GM12878 (cell line): ENCODE results near the gene VIT. TPM values are rescaled to one million over a fixed set of nuclear protein-coding genes. Genes with fewer than 3 reads are reported as not detected.

Source experiments
- ATAC-seq: fragments of 200-7000 bp; cut with Tn5 transposase; 3 replicates; pipeline ENCODE4 v1.9.1; 2020; ENCODE audit warnings: mild to moderate bottlenecking, moderate library complexity
- BruUV-seq: library from RNA; stranded (reverse); fragments of 400-500 nt; replicated peaks from 2 replicates; lab custom pipeline; 2021; lab: Mats Ljungman, UMichigan
- CTCF ChIA-PET: fragments of 300-600 bp; sonication (Branson Sonifier 250); formaldehyde crosslinking; extraction: SDS; loops from one replicate; lab custom pipeline; 2021; ENCODE audit warnings: inconsistent platforms; lab: Yijun Ruan, JAX
- POLR2A ChIA-PET: fragments of 350-600 bp; formaldehyde crosslinking; extraction: SDS; loops from one replicate; lab custom pipeline; 2021; ENCODE audit warnings: inconsistent platforms; lab: Charles Lee
- RAD21 ChIA-PET: fragments of 300-600 bp; sonication (Branson Sonifier 250); formaldehyde crosslinking; loops from one replicate; lab custom pipeline; 2023; ENCODE audit warnings: antibody characterized with exemption; ENCODE audit not compliant: unreplicated experiment; lab: Charles Lee
- SMC1A ChIA-PET: fragments of 300-600 bp; sonication (Branson Sonifier 250); formaldehyde crosslinking; loops from one replicate; lab custom pipeline; 2023; ENCODE audit not compliant: unreplicated experiment, uncharacterized antibody; lab: Charles Lee
- DNase-seq: peaks from one replicate; pipeline ENCODE4 v3.0.0-alpha.2; 2011; ENCODE audit warnings: low read depth, low spot score
- FAIRE-seq: peaks from 3 replicates; lab custom pipeline; 2011; peaks lifted over from hg19 to GRCh38; lab: Jason Lieb, UNC
- H2AFZ ChIP-seq: 2 replicates; pipeline ENCODE4 v1.6.0; 2011; ENCODE audit warnings: low read depth, low read length, control low read depth; ENCODE audit not compliant: control insufficient read depth
- H3K27ac ChIP-seq: 2 replicates; pipeline ENCODE4 v1.5.1; 2011; ENCODE audit warnings: control low read depth; ENCODE audit not compliant: control insufficient read depth, insufficient read depth
- H3K27me3 ChIP-seq, 2 experiments: replicated peaks in 1 of 2; 2 replicates each; pipeline versions ENCODE4 v1.6.0 to v1.6.1; 2011; ENCODE audit warnings: low read length in 1 of 2; ENCODE audit not compliant: control insufficient read depth in 2 of 2, insufficient read depth in 2 of 2
- H3K36me3 ChIP-seq, 2 experiments: 2 replicates each; pipeline ENCODE4 v1.5.1; 2011; ENCODE audit warnings: low read length in 1 of 2; ENCODE audit not compliant: control insufficient read depth in 2 of 2, insufficient read depth in 2 of 2
- H3K4me1 ChIP-seq: 2 replicates; pipeline ENCODE4 v1.6.1; 2011; ENCODE audit warnings: mild to moderate bottlenecking, low read length, moderate library complexity, mixed read lengths; ENCODE audit not compliant: control insufficient read depth, insufficient read depth
- H3K4me2 ChIP-seq: 2 replicates; pipeline ENCODE4 v1.6.0; 2011; ENCODE audit warnings: control low read depth; ENCODE audit not compliant: control insufficient read depth, insufficient read depth
- H3K4me3 ChIP-seq: fragments of 200-600 bp; sonication (generic); 2 replicates; pipeline ENCODE4 v1.5.1; 2016
- H3K79me2 ChIP-seq: 2 replicates; pipeline ENCODE4 v1.6.0; 2011; ENCODE audit warnings: low read length; ENCODE audit not compliant: control insufficient read depth, insufficient read depth
- H3K9ac ChIP-seq: 2 replicates; pipeline ENCODE4 v1.8.0; 2011; ENCODE audit warnings: low read length, control low read depth, mixed read lengths; ENCODE audit not compliant: control insufficient read depth, insufficient read depth
- H3K9me3 ChIP-seq: replicated peaks from 3 replicates; pipeline ENCODE4 v1.5.1; 2011; ENCODE audit warnings: mild to moderate bottlenecking, low read length; ENCODE audit not compliant: control insufficient read depth, insufficient read depth
- H4K20me1 ChIP-seq: 2 replicates; pipeline ENCODE4 v1.6.0; 2011; ENCODE audit not compliant: control insufficient read depth, insufficient read depth
- BHLHE40 ChIP-seq, 2 experiments: fragments of 450-650 bp in 1 of 2; IDR thresholded peaks; 2 replicates each; pipeline ENCODE4 v1.6.1; 2011 to 2017; ENCODE audit warnings: low read depth in 2 of 2, borderline replicate concordance in 1 of 2, improper control_type of control experiment in 1 of 2, low read length in 1 of 2, mild to moderate bottlenecking in 1 of 2
- CBFB ChIP-seq: IDR thresholded peaks from 2 replicates; pipeline ENCODE4 v1.6.1; 2016; ENCODE audit warnings: antibody characterized with exemption, low read depth
- CBX5 ChIP-seq: sonication (generic); IDR thresholded peaks from 2 replicates; pipeline ENCODE4 v1.6.1; 2016; ENCODE audit warnings: low read depth, moderate library complexity, mild to moderate bottlenecking, inconsistent platforms
- HCFC1 ChIP-seq: fragments of 150-350 bp; IDR thresholded peaks from 2 replicates; pipeline ENCODE4 v1.6.1; 2014; ENCODE audit warnings: low read length
- MEF2B ChIP-seq: fragments of 450-650 bp; IDR thresholded peaks from 2 replicates; pipeline ENCODE4 v1.6.1; 2018; ENCODE audit warnings: mild to moderate bottlenecking, moderate library complexity; ENCODE audit not compliant: partially characterized antibody, poor library complexity, severe bottlenecking
- MYC ChIP-seq: IDR thresholded peaks from 2 replicates; pipeline ENCODE4 v1.6.1; 2011; ENCODE audit warnings: mild to moderate bottlenecking, low read length, moderate library complexity, inconsistent platforms; ENCODE audit not compliant: insufficient read depth, insufficient replicate concordance, insufficient read length, severe bottlenecking
- NFYA ChIP-seq: IDR thresholded peaks from 2 replicates; pipeline ENCODE4 v1.6.1; 2011; ENCODE audit warnings: low read depth, mild to moderate bottlenecking, low read length, improper control_type of control experiment, borderline replicate concordance
- NR2F1 ChIP-seq: fragments of 450-650 bp; conservative IDR thresholded peaks from 2 replicates; pipeline ENCODE4 v1.6.1; 2017; ENCODE audit warnings: mild to moderate bottlenecking
- POU2F2 ChIP-seq: IDR thresholded peaks from 3 replicates; pipeline ENCODE4 v1.6.1; 2011; ENCODE audit warnings: low read depth, mild to moderate bottlenecking, low read length, borderline replicate concordance
- RB1 ChIP-seq: fragments of 450-650 bp; formaldehyde crosslinking; IDR thresholded peaks from 2 replicates; pipeline ENCODE4 v1.6.1; 2017; ENCODE audit warnings: mild to moderate bottlenecking, borderline replicate concordance
- RELB ChIP-seq: fragments of 450-650 bp; IDR thresholded peaks from 2 replicates; pipeline ENCODE4 v1.6.1; 2017; ENCODE audit warnings: low read depth, mild to moderate bottlenecking, moderate library complexity
- SIN3A ChIP-seq: IDR thresholded peaks from 2 replicates; pipeline ENCODE4 v1.6.1; 2012; ENCODE audit warnings: low read depth, low read length, improper control_type of control experiment
- SIX5 ChIP-seq: IDR thresholded peaks from 2 replicates; pipeline ENCODE4 v1.6.1; 2011; ENCODE audit warnings: mild to moderate bottlenecking, low read depth, low read length, moderate library complexity; ENCODE audit not compliant: severe bottlenecking
- SP1 ChIP-seq: IDR thresholded peaks from one replicate; pipeline ENCODE4 v1.6.1; 2011; ENCODE audit warnings: low read depth, low read length
- SUZ12 ChIP-seq: fragments of 200-600 bp; sonication (generic); IDR thresholded peaks from one replicate; pipeline ENCODE4 v1.6.1; 2018; ENCODE audit warnings: antibody characterized with exemption, mild to moderate bottlenecking; ENCODE audit not compliant: unreplicated experiment
- WGBS: methylation state at CpG from one replicate; pipeline ENCODE4 v1.1.6; 2016; ENCODE audit warnings: low lambda C conversion rate; ENCODE audit not compliant: insufficient replicate concordance, insufficient coverage; ENCODE audit errors: missing lambda C conversion rate; 5-methylcytosine and 5-hydroxymethylcytosine counted together
- in situ Hi-C: fragments of 300-500 bp; cut with MboI; formaldehyde crosslinking; loops from 9 replicates; pipeline ENCODE4 v1.14.3; 2018; ENCODE audit warnings: mixed read lengths
- intact Hi-C: fragments of 100-400 bp; cut with micrococcal nuclease; formaldehyde crosslinking; loops from one replicate; pipeline ENCODE4 v1.14.2; 2022; ENCODE audit not compliant: unreplicated experiment
- polyA plus RNA-seq, 11 experiments: library from polyadenylated mRNA; depleted of rRNA in 4 of 11; unstranded in 6 of 11; stranded (reverse) in 5 of 11; fragments of >200 nt; fragmentation: Nextera tagmentation in 4 of 11; fragmentation: Illumina TruSeq in 1 of 11; extraction: Ambion mirVana in 4 of 11; extraction: Trizol in 1 of 11; gene quantifications; 1 replicate in 1 of 11; 2 replicates in 10 of 11; pipeline versions ENCODE4 v1.2.1 to v1.2.3, GENCODE V29; 2011 to 2016; ENCODE audit warnings: inconsistent platforms in 2 of 11, missing spikeins in 2 of 11, low read depth in 1 of 11
- total RNA-seq, 4 experiments: library from RNA; depleted of rRNA in 3 of 4; stranded (reverse); fragments of >200 nt in 3 of 4; fragmentation: Illumina TruSeq in 1 of 4; extraction: Trizol in 1 of 4; gene quantifications; 2 replicates each; pipeline versions ENCODE4 v1.2.1 to v1.2.3, GENCODE V29; 2013 to 2021
- TF ChIP-seq, protein P1 (sequence below): IDR thresholded peaks from 2 replicates; pipeline ENCODE4 v1.6.1; 2012; ENCODE audit warnings: low read depth, low read length, improper control_type of control experiment
- TF ChIP-seq, protein P2 (sequence below): fragments of 450-650 bp; IDR thresholded peaks from 2 replicates; pipeline ENCODE4 v1.6.1; 2017; ENCODE audit warnings: mild to moderate bottlenecking, low read depth, inconsistent platforms; ENCODE audit not compliant: poor library complexity, severe bottlenecking
- TF ChIP-seq, protein P3 (sequence below): fragments of 450-650 bp; IDR thresholded peaks from 2 replicates; pipeline ENCODE4 v1.6.1; 2014; ENCODE audit warnings: mild to moderate bottlenecking

Gene VIT
- total and polyA plus RNA-seq, 10 of the 15 experiments (the other 5 are each of a cell fraction or from before 2014, with no cell fraction given): 0.05 to 0.14 TPM; not detected in 8

- Histone ChIP-seq H3K4me1 (no peaks in the 10 kb centered on the region), H3K36me3 (no peaks in the 10 kb centered on the region), H3K4me2 (no peak overlapping the region), H3K9me3 (no peaks in the 10 kb centered on the region)
- ChIA-PET POLR2A (no interaction called here), RAD21 (no interaction called here), SMC1A (no interaction called here)
- FAIRE-seq (no peak), DNase-seq (no peak)
- 38% methylated on average over 5 of the region's 5 CpGs for WGBS
- TF ChIP-seq, protein P1, sequence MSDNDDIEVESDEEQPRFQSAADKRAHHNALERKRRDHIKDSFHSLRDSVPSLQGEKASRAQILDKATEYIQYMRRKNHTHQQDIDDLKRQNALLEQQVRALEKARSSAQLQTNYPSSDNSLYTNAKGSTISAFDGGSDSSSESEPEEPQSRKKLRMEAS: no peak
- TF ChIP-seq CBX5 (no peak), NR2F1 (no peak), POU2F2 (no peak), SIX5 (no peak), RB1 (no peak), NFYA (no peak), MEF2B (no peak), SP1 (no peak), SIN3A (no peak), HCFC1 (no peak), SUZ12 (no peak), CBFB (no peak), BHLHE40 (IDR thresholded peaks at IDR 0.05; ENCODE audit: borderline replicate concordance in 1 of 2, low read depth in 2 of 2, low read length in 1 of 2) (no peak), RELB (no peak), MYC (no peak)
- TF ChIP-seq, protein P2, sequence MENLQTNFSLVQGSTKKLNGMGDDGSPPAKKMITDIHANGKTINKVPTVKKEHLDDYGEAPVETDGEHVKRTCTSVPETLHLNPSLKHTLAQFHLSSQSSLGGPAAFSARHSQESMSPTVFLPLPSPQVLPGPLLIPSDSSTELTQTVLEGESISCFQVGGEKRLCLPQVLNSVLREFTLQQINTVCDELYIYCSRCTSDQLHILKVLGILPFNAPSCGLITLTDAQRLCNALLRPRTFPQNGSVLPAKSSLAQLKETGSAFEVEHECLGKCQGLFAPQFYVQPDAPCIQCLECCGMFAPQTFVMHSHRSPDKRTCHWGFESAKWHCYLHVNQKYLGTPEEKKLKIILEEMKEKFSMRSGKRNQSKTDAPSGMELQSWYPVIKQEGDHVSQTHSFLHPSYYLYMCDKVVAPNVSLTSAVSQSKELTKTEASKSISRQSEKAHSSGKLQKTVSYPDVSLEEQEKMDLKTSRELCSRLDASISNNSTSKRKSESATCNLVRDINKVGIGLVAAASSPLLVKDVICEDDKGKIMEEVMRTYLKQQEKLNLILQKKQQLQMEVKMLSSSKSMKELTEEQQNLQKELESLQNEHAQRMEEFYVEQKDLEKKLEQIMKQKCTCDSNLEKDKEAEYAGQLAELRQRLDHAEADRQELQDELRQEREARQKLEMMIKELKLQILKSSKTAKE: no peak
- TF ChIP-seq, protein P3, sequence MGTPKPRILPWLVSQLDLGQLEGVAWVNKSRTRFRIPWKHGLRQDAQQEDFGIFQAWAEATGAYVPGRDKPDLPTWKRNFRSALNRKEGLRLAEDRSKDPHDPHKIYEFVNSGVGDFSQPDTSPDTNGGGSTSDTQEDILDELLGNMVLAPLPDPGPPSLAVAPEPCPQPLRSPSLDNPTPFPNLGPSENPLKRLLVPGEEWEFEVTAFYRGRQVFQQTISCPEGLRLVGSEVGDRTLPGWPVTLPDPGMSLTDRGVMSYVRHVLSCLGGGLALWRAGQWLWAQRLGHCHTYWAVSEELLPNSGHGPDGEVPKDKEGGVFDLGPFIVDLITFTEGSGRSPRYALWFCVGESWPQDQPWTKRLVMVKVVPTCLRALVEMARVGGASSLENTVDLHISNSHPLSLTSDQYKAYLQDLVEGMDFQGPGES: no peak
- TF ChIP-seq, all 136 proteins: peak for 0
- CTCF ChIA-PET: no interaction called here
- no peak overlapping the region for H3K27ac ChIP-seq
- intact Hi-C loops: no loop called here
- no TSS peak for BruUV-seq
- in situ Hi-C loops: no loop called here
- no peaks in the 10 kb centered on the region for H4K20me1 ChIP-seq
- no peaks in the 10 kb centered on the region for H3K27me3 ChIP-seq
- H3K9ac ChIP-seq: no peak overlapping the region
- H3K79me2 ChIP-seq: no peaks in the 10 kb centered on the region
- H3K4me3 ChIP-seq: no peak overlapping the region
- H2AFZ ChIP-seq: no peak overlapping the region
- ATAC-seq: peak; percentile 18; the same call in 2 of the 3 replicates
Measured at GRCh38 chr2:36834731-36835524, 138.4 kb downstream of the VIT start.
